NCI-H2081 treated with DMSO at 0.1 percent for 48 hours (cell line): ENCODE results near the gene MCTP2.

Source experiments
- DNase-seq: peaks from one replicate; lab custom pipeline; 2025; lab: John Stamatoyannopoulos, UW

MCTP2 gene

GRCh38 chr15:94353488-94353820 is 122.1 kb downstream of the MCTP2 start:
- no peak for DNase-seq

- DNase-seq: no peak
Measured at GRCh38 chr15:94354655-94355054, 123.3 kb downstream of the MCTP2 start.

DNA sequence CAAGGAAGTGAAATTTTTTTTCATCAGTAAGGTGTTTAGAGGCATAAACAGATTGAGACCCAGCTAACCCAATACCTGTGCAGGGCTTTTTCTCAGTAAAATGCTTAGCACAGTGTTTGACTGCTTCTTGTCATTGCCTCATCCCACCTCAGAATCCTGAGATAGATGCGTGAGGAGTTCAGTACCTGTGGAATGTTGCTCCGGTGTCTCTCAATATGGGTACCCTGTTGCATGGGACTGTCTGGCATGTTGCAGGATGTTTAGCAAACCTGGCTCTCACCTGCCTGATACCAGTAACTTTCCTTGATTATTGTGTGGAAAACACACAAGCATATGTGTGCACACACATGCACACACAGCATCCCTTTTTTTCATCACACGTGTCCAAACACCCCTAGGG is 128.4 kb downstream of the MCTP2 start:
- DNase-seq: no peak

GRCh38 chr15:94360251-94360685 is 128.9 kb downstream of the MCTP2 start:
- DNase-seq: no peak

DNA sequence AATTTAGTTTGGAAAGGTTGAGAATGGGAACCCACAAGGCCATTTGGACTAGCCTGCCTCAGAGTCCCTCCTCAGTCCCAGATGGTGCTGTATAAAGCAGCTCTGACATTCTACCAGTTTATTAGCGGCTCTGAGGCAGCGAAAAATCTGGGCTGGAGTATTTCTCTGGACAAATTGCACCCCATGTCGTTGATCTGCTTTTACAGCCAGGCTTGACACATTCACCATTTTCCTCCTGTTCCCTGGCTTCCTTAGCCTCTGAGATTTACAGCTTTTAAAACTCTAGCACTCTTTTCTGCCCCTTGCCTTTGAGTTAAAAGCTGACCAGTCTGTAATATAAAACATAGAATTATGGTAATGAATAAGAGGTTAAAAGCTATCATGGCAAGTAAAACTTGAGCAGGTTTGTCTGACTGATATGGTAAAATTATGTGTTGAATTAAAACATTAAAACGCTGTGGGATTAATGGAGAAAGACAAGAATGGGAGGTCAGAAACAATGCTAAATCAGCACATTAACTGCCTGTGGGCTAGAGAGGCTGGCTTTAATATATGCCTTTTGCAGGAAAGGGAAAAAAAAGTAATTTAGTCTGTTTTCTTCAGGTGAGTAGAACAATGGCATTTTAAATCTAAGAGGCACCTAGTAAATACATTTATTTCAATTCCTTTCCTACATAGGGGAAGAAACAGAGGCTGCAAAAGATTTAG is 131.2 kb downstream of the MCTP2 start:
- DNase-seq: no peak

DNA sequence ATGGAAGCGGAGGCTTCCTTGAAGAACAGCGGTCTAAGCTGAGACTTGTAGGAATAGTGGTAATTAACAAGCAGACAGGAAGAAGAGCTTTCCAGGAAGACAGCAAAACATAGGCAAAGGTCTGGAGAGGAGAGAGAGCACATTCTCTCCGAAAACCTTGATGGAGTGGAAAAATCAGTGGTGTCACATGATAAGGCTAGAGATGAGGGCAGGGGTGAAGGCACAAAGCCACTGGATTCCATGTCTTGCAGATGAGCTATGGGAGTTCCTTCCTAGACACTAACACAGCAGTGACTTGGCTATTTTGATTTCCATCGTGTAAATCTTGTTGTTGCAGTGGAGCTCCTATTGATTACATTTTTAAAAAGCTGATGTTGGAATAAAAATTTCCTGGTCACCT is 132.0 kb downstream of the MCTP2 start:
- DNase-seq: no peak

- peak; percentile 99 for DNase-seq
Measured at GRCh38 chr15:94366781-94367180, 135.4 kb downstream of the MCTP2 start.

DNA sequence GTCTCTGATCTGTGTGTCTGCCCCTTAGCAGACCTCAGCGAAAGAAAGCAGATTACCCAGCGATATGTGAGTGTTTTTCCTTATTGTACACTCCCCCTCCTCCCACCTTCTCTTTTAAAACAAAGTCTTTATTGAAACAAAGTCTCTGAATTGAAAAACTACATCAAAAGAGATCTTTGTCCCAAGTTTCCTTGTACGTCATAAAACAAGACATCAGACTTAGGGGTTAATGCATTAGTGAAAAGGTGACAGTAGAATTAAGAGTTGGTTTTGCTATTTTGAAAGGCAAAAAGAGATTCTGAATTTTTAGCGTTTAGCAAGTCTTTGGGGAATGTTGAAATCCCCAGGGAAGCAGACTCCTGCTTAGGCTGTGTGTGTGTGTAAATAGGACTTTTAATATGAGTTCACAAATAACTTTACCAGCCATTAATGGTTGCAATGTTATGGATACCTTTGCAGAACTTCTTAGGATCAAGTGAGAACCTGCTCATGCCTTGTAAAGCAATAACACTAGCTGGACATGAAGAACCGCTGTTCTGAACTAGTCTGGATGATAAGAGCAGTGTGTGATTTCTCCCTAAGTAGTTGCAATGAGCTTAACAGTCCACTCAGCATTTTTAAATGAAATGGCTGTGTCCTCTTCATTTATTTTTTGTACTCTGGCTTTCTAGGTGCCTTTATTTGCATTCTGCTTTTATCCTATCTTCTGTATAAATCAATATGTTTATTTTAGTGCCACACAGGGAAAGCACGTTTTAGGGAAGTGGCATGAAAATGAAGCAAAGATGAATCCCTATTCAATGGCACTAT is 136.6 kb downstream of the MCTP2 start:
- DNase-seq: no peak

DNA sequence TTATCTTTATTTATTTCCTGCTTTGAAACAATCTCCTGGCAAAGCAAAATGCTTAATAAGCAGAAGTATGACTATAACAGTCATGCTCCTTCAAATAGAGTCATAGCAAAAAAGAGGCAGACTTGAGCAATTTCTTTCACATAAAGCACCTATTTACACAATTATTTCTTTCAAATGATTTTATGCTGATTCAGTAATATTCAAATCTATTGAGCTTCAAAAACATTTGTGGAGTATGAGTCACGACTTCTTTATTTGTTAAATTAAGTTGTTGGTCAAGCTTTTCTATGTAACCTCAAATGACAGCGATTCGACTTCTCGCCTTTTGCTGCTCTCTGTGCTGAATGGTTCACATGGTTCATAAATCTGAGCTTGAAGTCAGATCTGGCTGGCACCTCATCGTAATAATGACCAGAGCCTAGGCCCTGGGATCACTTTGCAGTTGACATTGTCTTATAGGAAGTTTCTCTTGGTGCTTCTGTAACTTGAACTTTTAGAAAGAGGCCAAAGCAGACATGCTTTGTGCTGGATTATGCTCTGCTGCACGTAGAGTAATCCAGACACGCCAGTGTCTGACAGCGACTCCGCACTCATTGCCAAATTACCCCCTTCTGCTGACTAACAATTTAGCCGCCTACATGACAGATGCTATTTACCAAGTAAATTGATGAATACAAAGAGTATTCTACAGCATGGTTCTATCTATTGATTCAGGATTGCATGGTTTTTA is 139.0 kb downstream of the MCTP2 start:
- DNase-seq: peak; percentile 93

DNA sequence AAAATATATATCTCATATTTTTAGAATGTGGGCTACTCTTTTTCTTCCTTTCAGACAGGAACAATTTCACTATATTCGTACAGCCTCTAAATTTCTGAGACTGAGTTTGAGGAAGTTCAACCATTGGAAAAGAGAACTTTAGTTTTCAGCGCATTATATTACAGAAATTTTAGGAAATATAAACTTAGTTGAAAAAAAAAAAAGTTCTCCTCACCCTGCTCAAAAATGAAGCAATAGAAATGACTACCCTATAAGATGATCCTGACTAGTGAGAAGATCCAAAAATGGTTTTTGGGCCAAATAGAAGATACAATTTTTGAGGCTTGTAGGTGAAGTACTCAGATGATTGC is 139.6 kb downstream of the MCTP2 start:
- DNase-seq: no peak

DNA sequence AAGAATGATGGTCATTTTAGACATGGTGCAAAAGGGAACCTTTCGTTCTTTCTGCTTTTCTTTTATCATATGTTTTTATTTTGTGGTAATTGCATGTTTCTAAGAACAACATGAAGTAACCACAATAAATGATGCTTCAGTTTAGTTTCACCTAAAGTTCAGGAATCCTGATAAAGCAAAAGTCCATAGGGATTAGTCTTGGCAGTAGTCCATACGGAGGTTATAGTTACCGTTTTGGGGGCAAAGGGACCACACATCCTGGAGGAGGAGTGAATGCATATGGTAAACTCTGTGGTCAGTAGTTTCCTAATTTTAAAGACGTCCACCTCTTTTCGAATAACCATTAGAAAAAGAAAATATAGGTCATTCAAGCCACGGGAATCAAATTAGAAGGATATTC is 141.5 kb downstream of the MCTP2 start:
- DNase-seq: no peak

DNA sequence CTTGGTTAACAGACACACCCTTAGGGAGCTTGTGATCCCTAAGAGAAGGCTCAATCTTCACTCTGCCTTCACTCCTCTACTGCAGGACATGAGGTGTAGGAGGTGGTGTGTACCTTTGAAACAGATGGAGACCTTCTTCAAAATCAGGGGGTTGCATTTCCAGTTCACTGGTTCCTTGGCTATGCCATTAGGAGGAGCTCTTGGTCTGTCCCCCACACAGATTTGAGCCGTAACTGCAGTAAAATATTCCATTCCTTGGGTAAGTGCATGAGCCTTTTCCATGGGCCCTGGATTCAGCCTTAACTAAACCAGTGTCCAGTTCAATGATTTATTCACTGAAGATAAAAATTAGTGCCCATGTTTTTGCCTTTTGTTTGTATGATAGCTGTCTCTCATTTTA is 144.6 kb downstream of the MCTP2 start:
- no peak for DNase-seq

DNA sequence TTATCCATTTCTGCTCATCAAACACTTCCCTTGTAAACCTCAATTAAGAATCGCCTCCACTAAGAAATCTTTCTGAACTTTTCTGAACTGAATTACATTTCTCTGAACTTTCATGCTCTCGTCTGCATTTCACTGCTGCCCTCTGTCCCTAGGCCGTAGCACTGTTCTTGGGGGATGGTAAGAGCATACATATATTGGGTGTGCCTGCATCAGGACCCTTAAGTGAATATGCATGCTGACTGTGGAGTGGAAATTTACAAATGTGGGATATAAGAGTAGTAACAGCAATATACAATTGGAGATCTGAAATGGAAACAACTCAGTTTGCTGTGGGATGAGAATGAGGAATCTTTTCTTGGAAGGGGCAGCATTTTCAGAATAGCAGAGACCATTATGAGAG is 148.6 kb downstream of the MCTP2 start:
- DNase-seq: no peak

- DNase-seq: no peak
Measured at GRCh38 chr15:94380798-94381197, 149.4 kb downstream of the MCTP2 start.

GRCh38 chr15:94381384-94381783 is 150.0 kb downstream of the MCTP2 start:
- no peak for DNase-seq

GRCh38 chr15:94383041-94383440 is 151.7 kb downstream of the MCTP2 start:
- no peak for DNase-seq

- DNase-seq: no peak
Measured at GRCh38 chr15:94383706-94384105, 152.3 kb downstream of the MCTP2 start.

GRCh38 chr15:94385441-94385840 is 154.1 kb downstream of the MCTP2 start:
- no peak for DNase-seq

DNA sequence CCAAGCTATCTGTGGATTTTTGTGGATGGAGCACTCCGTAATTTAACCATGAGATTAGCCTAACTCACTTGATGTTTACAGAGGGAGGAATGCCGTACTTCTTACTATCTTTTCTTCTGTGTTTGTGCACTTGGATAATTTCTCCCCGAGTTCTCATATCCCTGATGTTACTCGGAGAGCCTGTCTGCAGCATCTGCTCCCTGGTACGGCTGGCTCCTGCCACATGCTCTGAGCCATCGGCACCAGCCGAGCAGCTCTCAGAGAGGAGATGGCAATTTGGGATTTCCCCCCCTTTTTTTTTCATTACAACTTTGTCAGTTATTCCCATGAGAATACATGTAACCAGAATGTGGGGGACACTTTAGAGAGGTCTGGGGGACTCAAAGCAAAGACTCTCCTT is 155.0 kb downstream of the MCTP2 start:
- no peak for DNase-seq

DNA sequence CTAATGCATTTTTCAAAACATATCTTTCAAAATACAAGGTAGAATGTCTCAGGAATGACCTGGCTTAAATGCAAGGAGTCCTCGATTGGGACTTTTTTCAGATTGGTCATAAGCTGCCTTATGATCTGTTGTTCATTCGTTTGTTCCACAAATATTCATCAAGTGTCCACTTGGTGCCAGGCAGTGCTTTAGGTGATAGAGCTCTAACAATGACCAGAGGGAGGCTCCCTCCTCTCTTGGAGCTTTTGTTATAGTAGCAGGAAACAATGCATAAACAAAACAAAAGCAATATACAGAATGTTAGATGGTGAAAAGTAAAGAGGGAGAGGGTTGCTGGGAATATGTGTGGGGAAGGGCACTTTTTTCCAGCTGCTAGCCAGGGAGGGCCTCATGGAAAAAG is 156.1 kb downstream of the MCTP2 start:
- no peak for DNase-seq

- DNase-seq: no peak
Measured at GRCh38 chr15:94387849-94388441, 156.6 kb downstream of the MCTP2 start.

GRCh38 chr15:94395640-94396039 is 164.3 kb downstream of the MCTP2 start:
- DNase-seq: no peak

DNA sequence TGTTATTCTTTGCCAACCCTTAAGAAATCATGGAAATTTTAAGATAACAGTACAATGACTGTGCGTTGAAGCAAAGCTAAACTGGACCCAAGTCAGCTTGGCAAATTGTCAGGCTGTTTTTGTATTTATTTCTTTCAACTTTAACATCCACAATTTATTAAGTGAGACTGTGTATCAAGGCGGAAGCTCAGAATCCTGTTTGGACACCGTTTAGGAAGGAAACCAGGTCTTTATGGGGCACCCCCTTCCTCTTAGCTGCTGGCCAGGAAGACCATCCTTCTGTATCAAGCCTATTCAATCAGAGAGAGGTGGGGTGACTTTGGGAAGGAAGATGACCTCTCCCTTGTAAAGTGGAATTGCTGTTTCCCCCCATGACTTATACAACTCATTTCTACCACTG is 166.0 kb downstream of the MCTP2 start:
- no peak for DNase-seq
